ENCODE results near the gene SURF1.

DNA sequence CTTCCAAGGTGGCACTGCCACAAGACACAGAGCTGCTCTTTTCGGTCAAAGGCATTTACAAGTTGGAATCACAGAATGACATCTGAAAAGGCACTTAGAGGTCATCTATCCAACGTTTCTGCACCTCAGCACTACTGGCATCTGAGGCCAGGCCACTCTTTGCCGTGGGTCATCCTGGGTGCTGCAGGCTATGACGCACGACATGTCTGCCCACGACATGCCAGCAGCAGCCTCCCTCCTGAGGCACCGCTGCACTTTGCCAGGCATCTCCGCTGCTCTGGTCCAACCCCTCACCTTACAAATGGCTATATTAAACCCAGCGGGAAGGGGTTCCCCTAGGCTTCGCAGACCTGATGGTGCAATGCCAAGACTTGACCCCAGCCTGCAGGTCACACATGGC lies 11.5 kb upstream of the SURF1 start:
- TF ChIP-seq EZH2 (IDR thresholded peaks at IDR 0.05) (no peak), POLR2AphosphoS5 (IDR thresholded peaks at IDR 0.05; ENCODE audit: borderline replicate concordance, low read depth, low read length) (no peak), FOXP2 (optimal IDR thresholded peaks at IDR 0.05; ENCODE audit: control extremely low read depth, extremely low read length, insufficient read depth) (no peak)
